GM18867 (cell line): ENCODE results near the gene KRTAP9-9.
"Not testable (repeated sequence)": the region's sequence is repeated elsewhere in the genome, so short reads cannot be mapped to it uniquely, and the experiment has no call there.

Source experiments
- ATAC-seq: cut with Tn5 transposase; IDR thresholded peaks from one replicate; pipeline ENCODE4 v1.9.1; 2021; ENCODE audit warnings: mild to moderate bottlenecking, moderate library complexity; ENCODE audit not compliant: unreplicated experiment

The KRTAP9-9 gene

DNA sequence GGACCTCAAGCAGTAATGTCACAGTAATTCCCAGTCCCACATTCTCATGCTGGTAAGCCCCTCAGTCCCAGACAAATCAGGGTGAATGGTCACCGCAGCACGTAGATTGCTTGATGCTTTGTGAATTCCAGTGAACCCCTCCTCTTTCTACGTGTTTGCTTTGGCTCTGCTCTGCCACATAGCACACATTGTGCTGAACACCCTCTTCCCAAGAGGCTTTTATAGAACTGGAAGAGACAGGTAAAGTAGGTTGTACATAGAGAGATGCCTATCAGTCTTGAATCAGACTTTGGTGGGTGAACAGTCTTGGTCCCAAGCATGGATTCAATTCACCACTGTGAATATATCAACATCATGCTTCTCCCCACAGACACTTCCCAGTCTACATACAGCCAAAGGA is 9.4 kb downstream of the KRTAP9-9 start:
- ATAC-seq, result no peak

DNA sequence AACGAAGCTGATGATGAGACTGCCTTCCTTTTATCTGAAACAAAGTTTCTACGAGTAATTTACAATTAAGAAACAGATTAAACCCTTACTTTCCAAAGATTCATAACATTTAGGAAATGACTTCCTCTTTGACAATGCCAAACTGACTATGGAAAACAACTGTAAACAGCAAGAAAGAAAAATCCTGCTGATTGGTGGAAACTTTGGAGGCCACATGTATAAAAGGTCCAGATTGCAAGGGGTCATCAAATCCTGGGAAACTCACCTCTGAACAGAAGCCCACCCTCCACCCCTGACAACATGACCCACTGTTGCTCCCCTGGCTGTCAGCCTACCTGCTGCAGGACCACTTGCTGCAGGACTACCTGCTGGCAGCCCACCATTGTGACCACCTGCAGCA is 9.9 kb downstream of the KRTAP9-9 start, which contains the start of gene KRTAP9-6:
KRTAP9-6 (plus strand) TSS at position 301 of the 400 bp plus-strand sequence; CDS start at position 301, 0 bp downstream.
- ATAC-seq, result no peak

DNA sequence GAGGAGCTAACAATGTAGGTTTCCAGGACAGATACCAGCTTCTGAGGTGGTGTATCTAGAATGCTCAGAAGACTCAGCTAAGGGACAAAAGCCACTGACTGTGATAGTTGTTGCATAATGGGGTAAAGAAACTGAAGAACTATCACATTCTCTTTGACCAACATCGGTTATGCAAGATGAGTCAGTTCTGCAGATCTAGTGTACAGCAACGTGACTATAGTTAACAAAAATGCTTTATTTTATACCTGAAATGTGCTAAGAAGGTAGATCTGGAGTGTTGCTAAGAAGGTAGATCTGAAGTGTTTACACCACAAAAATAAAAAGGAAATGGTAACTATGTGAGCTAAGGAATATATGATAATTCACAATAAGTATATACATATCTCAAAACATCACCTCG is 12.5 kb downstream of the KRTAP9-9 start:
- ATAC-seq, result no peak

DNA sequence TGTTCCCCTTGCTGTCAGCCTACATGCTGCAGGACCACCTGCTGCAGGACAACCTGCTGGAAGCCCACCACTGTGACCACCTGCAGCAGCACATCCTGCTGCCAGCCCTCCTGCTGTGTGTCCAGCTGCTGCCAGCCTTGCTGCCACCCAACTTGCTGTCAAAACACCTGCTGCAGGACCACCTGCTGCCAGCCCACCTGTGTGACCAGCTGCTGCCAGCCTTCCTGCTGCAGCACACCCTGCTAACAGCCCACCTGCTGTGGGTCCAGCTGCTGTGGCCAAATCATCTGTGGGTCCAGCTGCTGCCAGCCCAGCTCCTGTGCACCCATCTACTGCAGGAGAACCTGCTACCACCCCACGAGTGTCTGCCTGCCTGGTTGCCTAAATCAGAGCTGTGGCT is 16.1 kb downstream of the KRTAP9-9 start:
- not testable (repeated sequence) for ATAC-seq

DNA sequence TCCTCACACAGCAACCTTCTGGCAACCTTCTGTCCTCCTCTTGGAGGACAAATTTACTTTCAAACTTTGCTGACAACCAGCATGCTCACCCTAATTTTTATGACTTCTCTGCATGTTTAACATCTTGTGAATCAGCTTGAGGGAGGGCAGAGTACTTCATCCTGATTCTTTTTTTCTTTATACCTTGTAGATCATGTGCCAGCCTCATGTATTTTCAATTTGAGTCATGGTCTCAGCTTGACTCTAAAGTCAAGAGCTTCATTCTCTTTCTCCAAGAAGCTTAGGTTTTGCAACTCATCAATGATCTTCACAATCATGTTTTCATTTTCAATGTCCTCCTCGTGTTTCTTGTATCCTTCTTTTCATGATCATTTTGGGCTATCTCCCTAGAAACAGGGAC is 16.7 kb downstream of the KRTAP9-9 start:
- no peak for ATAC-seq

DNA sequence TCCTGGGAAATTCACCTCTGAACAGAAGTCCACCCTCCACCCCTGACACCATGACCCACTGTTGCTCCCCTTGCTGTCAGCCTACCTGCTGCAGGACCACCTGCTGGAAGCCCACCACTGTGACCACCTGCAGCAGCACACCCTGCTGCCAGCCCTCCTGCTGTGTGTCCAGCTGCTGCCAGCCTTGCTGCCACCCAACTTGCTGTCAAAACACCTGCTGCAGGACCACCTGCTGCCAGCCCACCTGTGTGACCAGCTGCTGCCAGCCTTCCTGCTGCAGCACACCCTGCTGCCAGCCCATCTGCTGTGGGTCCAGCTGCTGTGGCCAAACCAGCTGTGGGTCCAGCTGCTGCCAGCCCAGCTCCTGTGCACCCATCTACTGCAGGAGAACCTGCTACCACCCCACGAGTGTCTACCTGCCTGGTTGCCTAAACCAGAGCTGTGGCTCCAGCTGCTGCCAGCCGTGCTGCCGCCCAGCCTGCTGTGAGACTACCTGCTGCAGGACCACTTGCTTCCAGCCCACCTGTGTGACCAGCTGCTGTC is 20.5 kb downstream of the KRTAP9-9 start, which contains the start of gene KRTAP9-7:
KRTAP9-7 (plus strand) TSS at position 51 of the 543 bp plus-strand sequence; CDS start at position 51, 0 bp downstream.
- ATAC-seq, result not testable (repeated sequence)

DNA sequence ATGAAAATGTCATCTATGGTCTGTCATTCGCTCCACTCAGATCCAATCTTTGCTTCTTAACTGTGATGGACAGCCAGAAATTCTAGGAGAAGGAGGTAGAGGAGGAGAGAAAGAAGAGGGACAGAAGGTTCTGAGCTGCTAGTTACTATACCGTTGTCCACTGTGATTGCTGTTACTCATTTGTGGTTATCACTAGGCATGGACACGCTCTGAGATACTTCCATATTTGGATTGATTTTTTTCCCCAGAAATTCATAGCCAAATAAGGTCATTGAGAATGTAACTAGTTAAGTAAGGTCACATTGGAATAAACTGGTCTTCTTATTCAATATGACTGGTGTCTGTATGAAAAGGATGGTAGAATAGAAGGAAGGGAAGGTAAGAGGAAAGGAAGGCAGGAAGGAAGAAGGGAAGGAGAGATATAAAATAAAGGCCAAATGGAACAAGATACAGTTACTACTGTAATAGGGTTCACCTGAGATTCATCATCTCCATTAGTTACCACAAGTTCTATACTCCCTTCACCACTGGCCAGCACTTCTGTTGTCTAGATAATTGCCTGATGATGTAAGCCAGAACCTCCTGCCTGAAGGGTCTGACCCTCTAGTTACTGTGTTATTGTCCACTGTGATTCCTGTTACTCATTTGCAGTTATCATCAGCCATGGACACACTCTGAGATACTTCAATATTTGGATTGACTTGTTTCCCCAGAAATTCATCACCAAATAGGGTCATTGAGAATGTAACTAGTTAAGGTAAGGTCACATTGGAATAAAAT is 23.2 kb downstream of the KRTAP9-9 start:
- no peak for ATAC-seq

DNA sequence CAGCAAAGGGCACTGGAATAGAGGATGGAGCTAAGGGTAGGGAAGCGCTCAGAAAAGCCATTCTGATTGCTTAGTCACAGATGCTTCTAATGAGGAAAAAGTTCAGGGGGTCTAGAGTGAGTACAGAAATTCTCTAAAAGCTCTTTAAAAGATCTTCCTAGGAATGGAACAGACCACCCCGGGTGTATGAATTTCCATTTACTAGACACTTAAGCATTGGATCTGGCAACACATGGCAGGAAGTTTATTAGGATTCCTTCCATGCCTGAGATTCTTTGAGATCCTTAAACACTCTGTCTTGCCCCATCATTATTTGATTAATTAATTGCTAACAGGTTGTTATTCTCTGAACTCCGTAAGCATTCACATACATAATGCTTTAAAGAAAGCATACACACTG is 28.9 kb downstream of the KRTAP9-9 start:
- ATAC-seq, result no peak

DNA sequence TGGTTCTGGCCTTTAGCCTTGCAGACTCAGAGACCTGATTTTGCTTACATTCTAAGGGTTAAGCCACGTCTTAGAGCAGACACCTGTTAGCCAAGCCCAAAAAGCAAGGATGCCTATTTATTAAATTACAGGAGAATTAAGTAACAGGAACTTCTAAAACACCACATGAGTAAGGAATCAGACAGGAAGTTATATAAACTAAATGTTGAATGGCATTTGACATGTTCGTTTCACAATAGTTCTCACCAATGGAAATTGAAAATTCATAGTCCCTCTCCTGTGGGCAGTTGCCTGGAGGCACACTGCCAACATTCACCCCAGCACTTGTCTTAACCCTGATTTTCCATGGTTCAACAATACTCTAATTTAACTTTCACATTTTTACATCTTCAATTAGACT is 29.4 kb downstream of the KRTAP9-9 start:
- ATAC-seq, result no peak

DNA sequence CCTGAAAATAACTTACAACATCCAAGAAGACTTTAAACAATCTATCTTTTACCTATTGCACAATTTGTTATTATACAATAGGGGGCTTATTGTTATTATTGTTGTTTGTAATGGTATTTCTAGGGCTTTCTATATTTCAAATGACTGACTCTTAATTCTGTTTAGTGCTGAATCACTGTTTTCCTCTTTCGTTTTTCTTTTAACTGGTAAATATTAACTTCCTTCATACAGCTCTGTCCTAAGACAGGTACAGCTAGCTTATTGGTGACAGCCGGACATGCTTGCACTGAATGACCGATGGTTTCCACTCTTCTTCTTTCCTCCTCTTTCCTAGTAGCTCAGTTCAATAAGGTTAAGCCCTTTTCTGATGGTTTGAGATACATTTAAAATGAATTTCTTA is 31.9 kb downstream of the KRTAP9-9 start:
- ATAC-seq, result no peak

DNA sequence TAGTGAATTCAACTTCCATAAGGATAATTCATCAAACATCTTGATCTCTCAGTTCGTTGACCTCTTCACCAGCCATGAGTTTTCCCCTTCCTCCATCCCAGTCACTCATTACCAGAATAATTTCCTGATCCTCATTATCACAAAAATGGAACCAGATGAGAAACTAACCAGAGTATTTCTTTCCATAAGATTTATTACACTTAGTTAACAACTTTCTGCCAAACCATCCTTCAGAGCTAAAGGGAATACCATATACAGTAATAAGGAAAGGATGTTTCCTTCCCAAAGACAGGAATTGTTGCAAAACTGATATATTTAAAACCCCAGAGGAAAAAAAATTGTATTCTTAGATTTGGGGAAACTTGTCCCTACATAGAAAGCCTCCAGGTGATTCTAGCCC is 38.8 kb downstream of the KRTAP9-9 start:
- no peak for ATAC-seq

DNA sequence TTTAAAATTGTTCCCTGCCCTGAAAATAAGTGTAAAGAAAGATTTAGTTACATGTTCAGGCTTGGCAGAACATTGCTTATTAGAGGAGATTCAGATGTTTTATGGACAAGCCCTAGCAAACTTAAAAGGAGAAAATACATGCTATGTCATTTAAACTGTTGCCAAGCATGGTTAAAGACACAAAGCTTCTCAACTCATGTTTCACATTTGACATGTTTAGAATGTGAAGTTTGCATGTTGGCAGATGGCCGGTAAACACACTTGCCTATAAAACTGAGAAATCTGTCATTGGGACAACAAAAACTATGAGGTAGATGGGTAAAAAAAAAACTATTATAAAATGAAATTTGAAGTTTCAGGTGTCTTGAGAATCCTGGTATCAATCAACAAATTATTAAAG is 41.7 kb downstream of the KRTAP9-9 start:
- no peak for ATAC-seq

DNA sequence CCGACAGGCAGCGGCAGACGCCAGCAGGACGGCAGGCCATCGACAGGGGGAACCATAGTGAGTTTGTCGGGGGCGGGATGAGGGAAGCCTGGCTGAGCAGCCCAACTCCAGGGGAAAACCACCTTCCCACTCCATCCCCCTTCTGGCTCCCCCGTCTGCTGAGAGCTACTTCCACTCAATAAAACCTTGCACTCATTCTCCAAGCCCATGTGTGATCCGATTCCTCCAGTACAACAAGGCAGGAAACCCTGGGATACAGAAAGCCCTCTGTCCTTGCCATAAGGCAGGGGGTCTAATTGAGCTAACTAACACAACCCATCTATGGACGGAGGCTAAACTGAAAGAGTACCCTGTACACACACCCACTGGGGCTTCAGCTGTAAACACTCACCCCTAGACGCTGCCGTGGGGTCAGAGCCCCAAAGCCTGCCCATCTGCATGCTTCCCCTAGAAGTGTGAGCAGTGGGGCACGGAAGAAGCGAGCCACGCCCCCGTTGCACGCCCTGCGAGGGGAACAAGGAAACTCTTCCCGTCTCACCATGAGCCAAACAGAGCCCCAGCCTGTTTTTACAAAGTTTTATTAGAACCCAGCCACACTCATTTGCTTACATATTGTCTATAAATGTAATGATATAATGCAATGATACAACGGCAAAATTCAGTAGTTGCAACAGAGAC is 43.4 kb downstream of the KRTAP9-9 start:
- ATAC-seq, result no peak

DNA sequence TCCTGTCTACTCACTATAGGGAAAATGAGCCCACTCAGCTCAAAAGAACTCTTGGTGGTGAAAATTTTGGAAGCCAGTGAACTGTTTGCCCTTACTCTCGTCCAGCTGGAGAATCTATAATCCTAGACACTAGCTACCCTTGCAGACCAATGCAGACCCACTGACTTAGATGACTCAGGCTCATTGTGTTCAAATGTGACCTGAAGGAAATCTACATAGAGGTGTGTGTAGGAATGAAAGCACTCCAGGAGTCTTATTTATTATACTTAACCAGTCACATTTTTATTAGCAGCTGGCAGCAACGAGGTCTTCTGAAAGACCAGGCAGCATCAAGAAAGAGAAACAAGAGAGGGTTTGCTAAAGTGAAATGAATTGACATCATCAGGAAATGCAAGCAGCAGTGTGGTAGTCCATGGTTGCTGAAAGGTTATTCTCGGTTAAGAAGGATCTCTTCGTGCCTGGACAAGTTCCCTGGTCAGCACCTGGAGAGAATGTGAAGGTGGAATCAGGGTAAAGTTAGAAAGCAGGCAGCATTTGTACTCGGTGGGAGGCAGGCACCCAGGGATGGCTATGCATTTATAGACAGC is 46.1 kb downstream of the KRTAP9-9 start:
- no peak for ATAC-seq

DNA sequence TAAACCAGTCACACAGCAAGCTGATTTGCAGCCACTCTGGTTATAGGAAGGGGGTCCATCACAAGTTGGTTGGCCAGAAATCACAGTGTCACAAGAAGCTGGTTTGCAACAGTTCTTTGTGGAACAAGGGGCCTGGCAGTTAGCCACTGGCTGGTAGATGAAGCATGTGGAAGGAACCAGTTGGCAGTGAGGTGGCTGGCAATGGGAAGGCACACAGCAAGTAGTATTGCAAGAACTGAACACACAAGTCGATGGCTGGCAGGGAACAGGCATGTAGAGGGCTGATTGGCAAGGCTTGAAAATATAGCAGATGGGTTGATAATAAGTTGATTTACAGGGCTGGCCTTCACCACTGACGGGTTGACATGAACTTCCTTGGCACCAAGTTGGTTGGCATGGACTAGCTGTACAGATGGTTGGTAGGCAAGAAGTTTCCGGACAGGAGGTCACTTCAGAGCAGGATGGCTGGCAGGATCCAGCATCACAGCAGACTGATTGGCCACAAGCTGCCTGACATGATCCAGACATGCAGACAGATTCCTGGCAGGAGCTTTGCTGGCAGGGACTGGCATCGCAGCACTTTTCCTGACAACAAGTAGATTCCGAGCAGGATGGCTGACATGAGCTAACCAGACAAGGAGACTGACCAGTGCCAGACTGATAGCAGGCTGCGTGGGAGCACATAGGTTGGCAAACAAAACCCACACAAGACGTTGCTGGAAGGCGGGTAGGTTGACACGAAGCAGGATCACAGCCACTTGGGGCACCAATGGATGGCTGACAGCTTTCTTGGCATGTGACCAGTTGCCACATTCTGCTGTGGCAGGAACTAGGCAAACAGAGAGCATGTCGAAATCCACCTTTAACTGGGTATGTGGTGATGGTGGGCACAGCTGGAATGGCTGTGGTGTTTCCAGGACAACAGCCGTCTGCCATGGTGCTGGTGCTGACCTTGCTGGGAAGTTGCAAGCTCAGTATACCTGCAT is 47.0 kb downstream of the KRTAP9-9 start, which contains the start of gene KRTAP29-1:
KRTAP29-1 (minus strand) TSS at position 936 of the 986 bp plus-strand sequence; CDS start at position 936, 0 bp downstream.
- ATAC-seq, result no peak

DNA sequence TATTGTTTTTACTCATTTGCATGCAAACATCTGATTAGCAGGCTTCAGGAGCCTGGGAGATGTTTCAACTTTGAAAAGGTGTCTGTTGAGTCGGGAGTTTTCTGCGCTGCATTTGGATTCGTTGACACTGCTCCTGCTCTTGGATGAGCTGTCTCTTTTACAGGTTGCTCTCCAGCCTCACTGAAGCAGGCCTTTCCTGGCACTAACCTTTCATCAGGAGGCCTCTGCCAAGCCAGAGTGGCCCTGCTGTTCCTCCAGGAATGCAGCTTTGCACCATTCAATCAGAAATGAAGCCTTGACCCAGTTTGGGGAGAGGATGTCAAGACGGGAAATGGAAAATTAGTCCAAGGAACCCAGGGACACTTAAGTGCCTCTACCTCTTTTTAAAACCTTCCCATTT is 47.8 kb downstream of the KRTAP9-9 start:
- no peak for ATAC-seq

DNA sequence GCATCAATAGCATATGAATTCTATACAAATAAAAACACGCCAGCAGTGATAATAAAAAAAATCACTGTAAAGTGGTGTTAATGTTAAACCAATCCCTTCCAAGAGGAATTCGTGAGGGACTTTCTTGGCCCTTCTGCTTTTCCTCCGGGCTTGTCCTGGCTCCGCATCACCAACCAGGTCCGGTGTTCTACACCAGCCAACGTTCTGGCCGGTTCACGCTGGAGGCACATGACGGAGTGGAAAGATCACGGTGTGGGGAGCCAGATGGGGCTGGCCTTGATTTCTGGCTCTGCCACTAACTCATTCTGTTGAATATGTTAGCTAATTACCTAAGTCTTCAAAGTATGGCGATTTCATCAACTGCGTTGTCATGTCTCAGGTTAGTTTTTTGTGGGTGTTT is 48.9 kb downstream of the KRTAP9-9 start:
- ATAC-seq, result no peak
